ENCODE data around the gene ARHGAP44.
"Not testable (repeated sequence)": the region's sequence is repeated elsewhere in the genome, so short reads cannot be mapped to it uniquely, and the experiment has no call there.

Gene ARHGAP44

DNA sequence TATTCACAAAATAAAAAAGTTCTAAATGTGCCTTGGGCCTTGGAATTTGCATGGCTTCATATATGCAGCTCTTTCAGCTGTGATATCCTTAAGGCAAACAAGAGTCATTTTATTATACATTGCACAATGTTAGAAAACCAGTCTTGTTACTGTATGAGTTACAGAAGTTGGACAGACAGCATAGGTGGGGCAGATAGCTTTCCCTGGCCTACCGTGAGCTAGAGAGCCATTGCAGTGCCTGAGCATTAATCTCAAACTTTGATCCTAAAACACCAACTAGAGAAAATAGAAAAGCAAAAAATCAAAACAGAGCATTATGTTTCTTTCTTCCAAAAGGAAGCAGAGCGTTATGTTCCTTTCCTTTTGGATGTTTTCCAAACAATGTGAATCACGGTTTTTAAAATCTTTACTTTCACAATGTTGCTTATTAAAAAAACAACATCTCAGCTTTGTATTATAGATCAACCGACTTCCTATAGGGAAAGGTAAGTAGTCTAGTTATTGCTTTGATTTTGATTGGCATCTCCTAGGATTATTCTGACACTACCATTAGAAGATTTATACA is 32.2 kb downstream of the ARHGAP44 start:
- DNase-seq (ENCODE audit: low spot score) = no peak

DNA sequence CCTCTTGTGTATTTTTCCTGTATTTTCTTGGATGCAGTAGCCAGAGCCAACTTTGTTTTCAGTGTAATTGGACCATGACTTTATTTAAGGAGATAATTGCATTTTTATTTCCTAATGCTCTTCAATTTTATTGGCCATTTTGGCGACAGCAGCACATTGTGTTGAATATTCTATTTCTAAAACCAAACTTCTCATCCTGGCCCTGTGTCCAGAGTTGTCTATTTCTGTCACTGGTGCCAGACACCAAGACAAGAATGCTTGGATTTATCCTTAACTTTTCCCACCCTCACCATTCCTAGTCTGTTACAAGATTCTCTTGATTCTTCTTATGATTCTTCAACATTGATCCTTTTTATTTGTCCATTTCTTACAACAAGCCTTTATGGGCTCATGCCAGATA is 37.1 kb downstream of the ARHGAP44 start:
- DNase-seq (ENCODE audit: low spot score) = no peak

DNA sequence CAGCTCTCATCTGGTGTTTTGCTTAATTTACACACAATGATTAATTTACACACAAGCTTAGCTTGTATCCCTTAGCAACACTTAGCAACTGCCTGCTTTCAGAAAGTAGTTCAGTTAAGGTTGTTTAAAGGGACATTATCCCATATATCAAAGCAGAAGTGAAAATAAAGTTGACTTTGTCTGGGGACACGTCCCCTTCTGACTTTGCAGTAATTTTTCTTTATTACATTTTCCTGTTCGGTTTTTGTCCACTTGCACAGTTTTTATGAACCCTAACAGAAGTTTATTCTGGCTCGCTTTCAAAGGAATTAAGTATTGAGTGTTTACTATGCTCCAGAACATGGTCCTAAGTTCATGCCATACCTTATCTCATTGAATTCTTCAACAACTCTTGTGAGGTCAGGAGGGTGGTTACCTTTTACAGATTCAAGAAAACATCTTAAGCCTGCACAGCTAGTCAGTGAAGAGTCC is 41.5 kb downstream of the ARHGAP44 start:
- no peak for DNase-seq (ENCODE audit: low spot score)

DNA sequence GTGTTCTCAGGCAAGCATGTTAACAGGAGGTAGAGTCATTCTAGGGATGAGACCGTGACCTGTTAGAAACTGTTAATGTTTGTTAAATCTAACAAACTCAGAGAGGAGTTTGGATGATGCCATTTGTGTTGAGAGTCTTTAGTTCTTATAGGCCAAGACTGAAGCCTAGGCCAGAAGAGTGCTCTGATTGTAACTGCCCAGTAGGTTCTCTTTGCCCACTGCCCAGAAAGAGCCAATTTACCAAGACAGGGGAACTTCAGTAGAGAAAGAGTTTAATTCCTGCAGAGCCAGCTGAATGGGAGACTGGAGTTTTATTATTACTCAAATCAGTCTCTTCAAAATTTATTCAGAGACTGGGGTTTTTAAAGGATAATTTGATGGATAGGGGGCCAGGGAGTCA is 42.5 kb downstream of the ARHGAP44 start:
- DNase-seq (ENCODE audit: low spot score) = no peak

DNA sequence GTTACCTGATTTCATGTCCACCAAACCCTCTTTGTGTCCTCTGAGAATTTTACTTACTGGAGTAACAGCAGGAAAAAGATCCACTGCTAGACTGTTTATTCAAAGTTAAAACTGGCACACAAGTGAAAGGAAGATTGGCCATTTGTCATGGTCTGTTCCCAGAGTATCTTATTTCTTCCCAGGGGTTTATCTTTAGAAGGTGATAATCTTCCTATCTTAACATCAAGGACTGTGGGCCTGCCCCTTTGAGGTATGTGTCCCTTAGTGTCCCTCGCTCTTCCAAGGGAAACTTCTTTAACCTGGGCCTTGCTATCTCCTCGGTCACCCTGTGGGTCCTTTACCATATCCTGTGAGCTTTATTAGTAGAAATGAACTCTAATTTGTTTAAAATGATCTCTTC is 49.7 kb downstream of the ARHGAP44 start:
- DNase-seq (ENCODE audit: low spot score) = no peak

DNA sequence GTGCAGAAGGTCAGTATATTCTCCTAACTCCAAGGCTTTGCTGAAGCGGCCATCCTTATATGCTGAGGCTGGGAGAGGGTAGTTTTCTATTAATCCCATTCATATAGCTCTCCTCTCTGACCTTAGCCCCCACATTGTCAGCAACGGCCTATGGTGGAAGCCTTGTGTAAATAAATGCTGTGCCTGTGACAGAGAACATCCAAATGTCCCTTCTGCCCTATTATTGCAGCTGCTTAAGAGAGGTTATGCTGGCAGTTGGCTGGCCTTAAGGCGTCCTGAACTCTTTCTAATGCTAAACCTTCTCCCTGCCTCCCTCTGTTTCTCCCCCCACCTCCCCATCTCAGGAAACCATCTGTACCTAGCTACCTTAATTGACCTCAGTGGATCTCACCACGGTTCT is 53.6 kb downstream of the ARHGAP44 start:
- no peak for DNase-seq (ENCODE audit: low spot score)

DNA sequence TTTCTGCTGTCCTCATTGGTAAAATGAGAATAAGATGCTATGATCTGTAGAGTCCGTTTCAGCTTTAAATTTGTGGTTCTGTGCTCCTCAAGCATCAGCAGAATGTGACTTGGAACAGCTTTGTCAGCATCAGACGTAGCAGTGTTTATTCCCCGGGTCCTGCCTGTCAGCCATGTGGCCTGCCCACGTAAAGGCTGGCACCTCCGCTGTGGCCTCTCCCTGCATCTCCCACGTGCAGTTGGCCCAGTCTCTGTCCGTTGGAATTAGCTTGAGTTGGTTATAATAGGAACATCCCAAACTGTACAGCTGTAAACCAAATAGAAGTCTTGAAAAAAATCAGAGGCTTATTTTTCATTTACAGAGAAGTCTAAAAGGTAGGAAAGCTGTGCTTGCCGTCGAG is 61.7 kb downstream of the ARHGAP44 start:
- DNase-seq (ENCODE audit: low spot score) = no peak

DNA sequence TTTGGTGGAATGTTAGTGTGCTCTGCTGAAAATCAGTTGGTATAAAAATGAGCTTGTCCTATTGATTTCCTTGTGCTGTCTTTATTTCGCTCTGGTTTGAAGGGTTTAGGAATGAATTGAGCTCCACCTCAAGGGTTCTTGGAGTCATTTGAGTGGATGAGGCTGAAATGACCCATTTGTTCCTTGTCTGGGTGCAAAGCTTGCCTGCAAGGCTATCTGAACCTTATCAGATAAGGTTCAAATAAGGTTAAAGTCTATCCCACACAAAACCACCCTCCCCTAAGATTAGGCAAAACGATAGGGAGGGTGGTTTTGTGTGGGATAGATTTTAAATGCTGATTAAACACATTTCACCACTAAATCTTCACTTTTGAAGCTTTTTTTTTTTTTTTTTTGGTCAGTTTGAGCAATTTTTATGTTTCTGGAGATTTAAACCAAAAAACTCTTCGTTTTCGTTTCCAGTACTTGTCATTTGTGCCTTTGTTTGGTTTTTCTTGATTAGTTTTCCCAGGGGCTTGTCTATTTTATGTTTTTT is 62.7 kb downstream of the ARHGAP44 start:
- DNase-seq (ENCODE audit: low spot score) = no peak

DNA sequence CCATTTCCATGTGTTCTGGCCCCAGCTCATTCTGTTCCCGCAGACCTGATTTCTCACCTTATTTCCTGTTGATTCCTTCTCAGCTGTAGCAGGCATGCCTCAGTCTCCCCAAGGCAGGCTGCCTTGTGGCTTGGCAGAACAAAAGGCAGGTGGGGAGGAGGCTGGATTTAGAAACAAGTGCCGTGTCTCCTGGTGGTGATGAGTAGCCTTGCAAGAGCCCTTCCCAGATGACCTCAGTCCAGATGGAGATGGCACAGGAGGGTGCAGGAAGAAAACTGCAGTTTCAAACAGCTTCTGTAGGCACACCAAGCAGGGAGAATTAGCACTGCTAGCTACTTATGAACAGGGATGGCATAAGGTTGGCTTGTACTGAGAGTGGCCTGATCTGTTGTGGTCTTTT is 64.6 kb downstream of the ARHGAP44 start:
- no peak for DNase-seq (ENCODE audit: low spot score)

DNA sequence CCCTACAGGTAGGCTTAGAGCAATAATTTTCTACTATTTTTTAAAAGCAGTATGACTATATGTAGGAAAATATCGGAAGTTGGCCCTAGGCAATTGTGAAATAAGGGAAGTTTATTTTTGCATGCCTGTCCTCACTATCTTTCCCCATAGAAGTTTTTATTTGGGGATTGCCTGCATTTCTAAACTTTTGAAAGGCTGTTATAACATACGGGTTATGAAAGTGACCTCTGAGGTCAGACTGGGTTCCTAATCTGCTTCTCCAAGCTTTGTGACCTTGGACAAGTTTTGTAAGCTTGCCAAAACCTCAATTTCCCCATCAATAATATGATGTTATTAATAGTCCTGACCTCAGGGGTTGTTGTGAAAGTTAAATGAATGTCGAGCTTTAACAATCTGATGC is 67.1 kb downstream of the ARHGAP44 start:
- DNase-seq (ENCODE audit: low spot score) = no peak

DNA sequence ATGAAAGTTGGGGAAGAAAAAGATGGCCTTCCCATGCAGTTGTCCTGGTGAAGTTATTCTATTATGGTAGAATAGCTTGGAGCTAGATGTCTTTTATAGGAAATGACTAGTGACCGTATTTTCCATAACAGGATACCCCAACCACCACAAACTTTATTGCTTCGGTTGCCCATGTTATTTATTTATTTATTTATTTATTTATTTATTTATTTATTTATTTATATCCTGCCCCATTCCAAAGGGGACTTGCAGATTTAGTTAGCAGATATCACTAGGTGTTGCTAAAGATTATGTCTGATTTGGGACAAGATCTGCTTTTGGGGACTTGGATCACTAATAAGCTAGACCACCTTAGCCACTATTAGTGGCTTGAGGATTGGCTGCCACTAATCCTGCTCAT is 68.3 kb downstream of the ARHGAP44 start:
- DNase-seq (ENCODE audit: low spot score) = no peak

DNA sequence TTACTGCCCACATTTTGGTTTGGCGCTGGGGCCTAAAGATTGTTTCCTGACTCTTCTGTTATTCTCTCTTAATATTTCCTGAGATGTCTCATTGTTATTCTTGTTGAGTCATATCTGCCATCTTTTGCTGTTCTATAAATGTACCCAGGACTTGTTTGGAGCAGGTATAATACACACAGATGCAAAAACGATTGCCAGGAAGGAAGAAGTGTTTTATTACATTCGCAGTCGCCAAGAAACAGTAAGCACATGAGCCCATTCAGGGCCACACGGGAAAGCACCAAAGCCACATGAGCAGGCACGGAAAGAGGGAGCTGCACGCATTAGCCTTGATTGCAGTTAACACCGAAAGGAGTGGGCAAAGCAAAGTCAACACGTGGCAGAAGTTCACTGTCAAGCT is 70.2 kb downstream of the ARHGAP44 start:
- DNase-seq (ENCODE audit: low spot score) = no peak

DNA sequence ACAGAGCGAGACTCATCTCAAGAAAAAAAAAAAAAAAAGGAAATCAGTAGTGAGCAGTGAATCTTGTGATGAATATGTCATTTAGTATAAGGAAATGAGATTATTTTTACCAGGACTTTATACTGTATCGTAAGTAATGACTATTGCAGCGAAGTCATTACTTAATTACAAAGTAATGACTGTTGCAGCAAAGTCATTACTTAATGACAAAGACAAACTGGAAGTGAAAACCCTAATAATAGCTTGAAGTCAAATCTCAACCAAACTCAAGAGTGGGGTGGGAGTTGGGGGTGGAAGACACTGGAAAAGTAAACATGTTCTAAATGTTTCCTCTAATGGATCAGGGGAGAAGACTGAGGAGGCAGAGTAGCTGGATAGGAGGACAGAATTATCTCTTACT is 76.5 kb downstream of the ARHGAP44 start:
- DNase-seq (ENCODE audit: low spot score) = no peak

DNA sequence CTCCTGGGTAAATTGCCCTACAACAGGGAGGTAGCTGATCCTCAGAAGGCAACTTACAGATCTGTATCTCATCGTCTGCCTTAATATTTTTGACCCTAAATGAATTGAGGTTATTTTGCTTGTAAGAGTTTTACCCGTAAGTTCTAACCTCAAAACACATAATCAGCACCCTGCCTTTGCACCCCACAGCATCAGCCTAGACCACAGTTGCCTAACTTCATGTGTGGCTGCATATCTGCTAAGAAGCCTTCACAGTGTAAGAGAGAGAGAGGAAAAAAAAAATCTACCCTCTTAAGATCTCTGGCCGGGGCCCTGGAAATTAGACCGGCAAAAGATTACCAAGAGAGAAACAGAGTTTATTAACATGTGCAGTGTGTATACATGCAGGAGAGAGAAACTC is 76.9 kb downstream of the ARHGAP44 start:
- no peak for DNase-seq (ENCODE audit: low spot score)

DNA sequence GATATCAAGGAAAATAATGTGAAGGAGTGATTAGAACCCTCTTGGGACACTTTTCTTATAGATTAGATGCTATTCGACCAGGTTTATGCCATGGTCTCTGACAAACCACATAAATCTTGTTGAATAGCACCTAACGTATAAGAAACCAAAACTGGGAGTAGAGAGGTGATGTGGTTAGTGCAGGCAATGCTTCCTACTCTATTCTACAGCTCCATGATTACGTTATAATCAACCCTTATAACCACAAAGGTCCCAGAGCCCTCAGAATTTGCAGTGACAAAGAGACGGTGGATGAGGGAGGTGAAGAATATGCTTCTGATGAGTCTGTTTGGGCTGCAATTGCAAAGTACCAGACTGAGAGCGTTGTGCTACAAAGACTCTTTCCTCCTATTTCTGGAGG is 78.4 kb downstream of the ARHGAP44 start:
- no peak for DNase-seq (ENCODE audit: low spot score)

DNA sequence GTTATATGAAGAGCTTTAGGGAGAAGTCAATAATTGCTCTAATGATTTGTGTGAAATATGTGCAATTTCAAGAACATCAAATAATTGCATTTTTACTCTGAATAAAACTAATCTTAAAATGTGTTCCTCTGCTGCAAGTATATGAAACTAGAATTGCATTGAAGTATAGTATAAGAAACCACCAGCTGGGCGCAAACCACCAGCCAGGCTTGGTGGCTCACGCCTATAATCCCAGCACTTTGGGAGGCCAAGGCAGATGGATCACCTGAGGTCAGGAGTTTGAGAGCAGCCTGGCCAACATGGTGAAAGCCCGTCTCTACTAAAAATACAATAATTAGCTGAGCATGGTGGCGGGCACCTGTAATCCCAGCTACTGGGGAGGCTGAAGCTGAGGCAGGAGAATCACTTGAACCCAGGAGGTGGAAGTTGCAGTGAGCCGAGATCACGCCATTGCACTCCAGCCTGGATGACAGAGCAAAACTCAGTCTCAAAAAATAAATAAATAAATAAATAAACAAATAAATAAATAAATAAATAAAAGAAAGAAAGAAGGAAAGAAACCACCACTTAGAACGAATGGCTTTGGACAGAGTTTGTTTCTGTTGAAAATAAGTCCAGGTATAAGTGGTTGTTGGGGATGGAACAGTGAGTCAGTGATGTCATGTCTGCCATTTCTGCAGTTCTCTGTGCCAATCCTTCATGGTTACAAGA is 84.3 kb downstream of the ARHGAP44 start:
- not testable (repeated sequence) for DNase-seq (ENCODE audit: low spot score)

DNA sequence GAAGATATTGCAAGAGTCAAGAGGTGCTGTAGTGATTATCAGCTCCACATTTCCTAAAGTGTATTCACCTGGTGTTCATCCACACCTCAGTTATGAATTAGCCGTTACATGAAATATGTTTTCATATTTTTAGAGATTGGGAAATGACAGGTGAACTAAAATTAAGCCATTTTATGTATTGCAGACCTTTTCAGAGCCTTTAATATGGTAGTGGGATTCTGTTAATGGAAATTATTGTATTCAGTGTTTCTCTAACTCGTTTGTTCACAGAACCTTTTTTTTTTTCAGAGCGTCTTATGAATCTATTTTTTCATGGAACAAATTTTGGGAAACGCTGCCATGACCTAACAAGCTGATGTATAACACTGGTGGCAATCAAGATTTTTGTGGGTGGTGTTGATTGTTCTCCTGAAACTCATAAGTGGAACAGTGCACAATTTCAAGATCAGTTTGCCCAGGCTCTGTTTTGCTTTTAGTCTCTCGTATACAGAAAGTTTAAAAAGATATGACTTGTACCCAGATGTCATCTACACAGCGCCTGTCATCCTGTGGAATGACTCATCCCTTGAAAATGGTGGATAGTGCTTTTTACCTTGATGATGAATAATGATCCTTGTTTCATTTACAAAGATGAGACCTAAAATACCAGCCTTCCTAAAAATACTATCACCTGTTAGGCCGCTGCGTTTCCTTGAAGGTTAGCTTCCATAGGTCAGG is 88.8 kb downstream of the ARHGAP44 start:
- no peak for DNase-seq (ENCODE audit: low spot score)

DNA sequence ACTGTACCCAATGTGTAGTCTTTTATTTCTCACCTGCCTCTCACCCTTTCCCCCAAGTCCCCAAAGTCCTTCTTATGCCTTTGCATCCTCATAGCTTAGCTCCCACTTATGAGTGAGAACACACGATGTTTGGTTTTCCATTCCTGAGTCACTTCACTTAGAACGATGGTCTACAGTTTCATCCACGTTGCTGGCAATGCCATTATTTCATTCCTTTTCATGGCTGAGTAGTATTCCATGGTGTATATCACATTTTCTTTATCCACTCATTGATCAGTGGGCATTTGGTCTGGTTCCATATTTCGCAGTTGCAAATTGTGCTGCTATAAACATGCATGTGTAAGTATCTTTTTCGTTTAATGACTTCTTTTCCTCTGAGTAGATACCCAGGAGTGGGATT is 89.8 kb downstream of the ARHGAP44 start:
- DNase-seq (ENCODE audit: low spot score) = not testable (repeated sequence)

DNA sequence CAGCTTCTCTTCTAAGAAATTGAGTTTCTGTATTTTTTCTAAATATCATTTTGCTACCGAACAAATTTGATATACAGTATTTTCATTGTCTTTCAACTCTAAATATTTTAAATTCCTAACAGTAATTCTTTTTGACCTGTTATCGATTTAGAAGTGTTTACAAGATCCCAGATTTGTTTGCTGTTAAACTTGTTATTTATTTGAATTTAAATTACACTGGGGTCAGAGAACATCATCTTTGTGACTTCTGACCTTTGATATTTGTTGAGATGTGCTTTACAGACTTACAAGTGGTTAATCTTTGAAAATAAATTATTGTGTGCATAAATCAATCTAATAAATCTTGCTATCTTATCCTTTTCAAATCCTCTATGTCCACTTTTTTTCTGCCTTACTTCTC is 94.2 kb downstream of the ARHGAP44 start:
- DNase-seq (ENCODE audit: low spot score) = no peak

DNA sequence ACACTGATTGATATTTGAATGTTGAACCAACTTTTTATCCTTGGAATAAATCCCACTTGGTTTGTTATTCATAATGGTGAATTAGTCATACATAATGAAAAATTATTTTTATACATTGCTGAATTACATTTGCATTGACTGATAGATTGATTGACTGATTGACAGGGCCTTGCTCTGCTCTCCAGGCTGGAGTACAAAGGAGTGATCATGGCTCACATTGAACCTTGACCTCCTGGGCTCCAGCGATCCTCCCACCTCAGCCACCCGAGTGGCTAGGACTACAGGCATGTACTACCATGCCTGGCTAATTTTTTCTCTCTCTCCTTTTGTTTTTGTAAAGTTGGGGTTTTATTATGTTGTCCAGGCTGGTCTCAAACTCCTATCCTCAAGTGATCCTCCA is 97.8 kb downstream of the ARHGAP44 start:
- no peak for DNase-seq (ENCODE audit: low spot score)

DNA sequence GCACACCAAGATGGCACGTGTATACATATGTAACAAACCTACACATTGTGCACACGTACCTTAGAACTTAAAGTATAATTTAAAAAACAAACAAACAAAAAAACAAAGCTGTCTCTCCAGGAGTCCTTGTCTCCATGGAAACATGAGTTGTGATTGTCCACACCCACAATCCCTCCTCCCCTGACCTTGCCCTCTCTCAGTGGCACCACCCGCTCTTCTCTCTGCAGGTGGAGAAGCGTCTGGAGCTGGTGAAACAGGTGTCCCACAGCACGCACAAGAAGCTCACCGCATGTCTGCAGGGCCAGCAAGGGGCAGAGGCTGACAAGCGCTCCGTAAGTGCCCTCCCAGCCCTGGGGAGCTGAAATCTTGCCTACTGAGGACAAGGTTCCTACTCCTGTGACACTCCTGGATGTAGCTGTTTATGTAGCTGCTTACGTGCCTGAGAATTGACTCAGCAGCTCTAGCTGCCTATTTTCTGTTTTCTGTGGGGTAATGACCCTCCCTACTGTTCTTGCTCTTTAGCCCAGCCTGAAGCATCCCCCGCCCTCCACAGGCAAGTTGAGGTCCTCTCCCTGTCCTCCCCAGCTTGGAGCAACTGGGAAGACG is 107.0 kb downstream of the ARHGAP44 start:
- no peak for DNase-seq (ENCODE audit: low spot score)

DNA sequence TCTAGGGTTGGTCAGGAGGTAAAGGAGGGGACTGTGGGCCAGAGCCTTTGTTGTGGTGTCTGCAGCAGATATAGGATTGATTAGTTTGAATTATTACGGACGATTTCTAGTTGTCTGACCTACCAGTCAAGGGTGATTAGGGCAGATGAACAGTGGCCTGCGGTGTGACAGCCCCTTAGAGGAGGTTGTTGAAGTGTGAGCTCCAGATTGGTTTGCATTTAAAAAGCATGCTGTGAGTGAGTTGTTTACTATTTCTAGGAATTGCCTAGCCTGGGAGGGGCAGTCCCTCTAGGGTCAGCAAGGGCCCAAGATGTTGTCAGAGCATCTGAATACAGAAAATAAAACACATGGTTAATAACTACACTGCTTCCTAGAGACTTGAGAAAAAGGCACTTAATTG is 108.8 kb downstream of the ARHGAP44 start:
- no peak for DNase-seq (ENCODE audit: low spot score)

DNA sequence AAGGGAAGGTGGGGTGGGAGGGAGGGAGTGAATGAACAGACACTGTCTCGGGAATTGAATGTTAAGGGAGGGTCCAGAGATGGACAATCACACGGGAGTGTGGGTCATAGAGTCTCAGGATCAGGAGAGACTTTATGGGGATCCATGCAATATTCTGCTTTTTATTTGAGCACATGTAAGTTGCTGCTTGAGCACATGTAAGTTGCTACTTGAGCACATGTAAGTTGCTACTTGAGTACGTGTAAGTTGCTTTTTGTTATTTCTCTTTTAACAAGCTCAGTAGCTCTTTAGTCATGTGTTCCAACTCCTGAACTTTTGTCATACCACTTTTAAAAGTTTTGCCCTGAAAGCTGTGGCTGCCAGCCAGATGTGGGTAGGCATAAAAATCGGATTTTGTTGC is 110.3 kb downstream of the ARHGAP44 start:
- DNase-seq (ENCODE audit: low spot score) = no peak
